Heart right ventricle (tissue), 16 donors: ENCODE results near the gene CIPC. TPM values are rescaled to one million over a fixed set of nuclear protein-coding genes. Genes with fewer than 3 reads are reported as not detected.

Experiments used
- ATAC-seq, 8 donors: fragments of 200-7000 bp; cut with Tn5 transposase; one replicate each; pipeline ENCODE4 v1.9.1; 2020; ENCODE audit warnings: mild to moderate bottlenecking in 8 of 8, moderate library complexity in 8 of 8, moderate number of reproducible peaks in 1 of 8
- DNase-seq, 2 donors: peaks; one replicate each; pipeline ENCODE4 v3.0.0-alpha.2; 2020
- H3K27ac ChIP-seq, 10 donors: fragments of 200-600 bp; sonication (generic) in 2 of 10; one replicate each; pipeline versions ENCODE4 v1.5.0 to v1.8.0; 2020 to 2022; ENCODE audit warnings: mild to moderate bottlenecking in 3 of 10
- H3K27me3 ChIP-seq, 7 donors: fragments of 200-600 bp; one replicate each; pipeline ENCODE4 v1.8.0; 2021 to 2022; ENCODE audit warnings: mild to moderate bottlenecking in 2 of 7
- H3K36me3 ChIP-seq, 9 donors: fragments of 200-600 bp; sonication (generic) in 1 of 9; one replicate each; pipeline versions ENCODE4 v1.5.0 to v1.8.0; 2020 to 2022; ENCODE audit warnings: mild to moderate bottlenecking in 2 of 9
- H3K4me1 ChIP-seq, 9 donors: fragments of 200-600 bp; sonication (generic) in 1 of 9; one replicate each; pipeline versions ENCODE4 v1.5.0 to v1.8.0; 2020 to 2022; ENCODE audit warnings: mild to moderate bottlenecking in 4 of 9
- H3K4me3 ChIP-seq, 10 donors: fragments of 200-600 bp; sonication (generic) in 2 of 10; one replicate each; pipeline versions ENCODE4 v1.5.0 to v1.8.0; 2020 to 2022; ENCODE audit warnings: mild to moderate bottlenecking in 7 of 10, moderate library complexity in 2 of 10
- H3K9me3 ChIP-seq, 11 donors: fragments of 200-600 bp in 10 of 11; sonication (generic) in 2 of 11; one replicate each; pipeline versions ENCODE4 v1.5.0 to v1.8.0; 2013 to 2022; ENCODE audit warnings: mild to moderate bottlenecking in 2 of 11, control low read depth in 1 of 11, moderate library complexity in 1 of 11
- WGBS, 2 donors: extraction: QIAGEN DNeasy Blood & Tissue Kit; methylation state at CpG; one replicate each; pipeline ENCODE4 v1.1.7; 2013; ENCODE audit warnings: inconsistent platforms in 1 of 2; 5-methylcytosine and 5-hydroxymethylcytosine counted together
- intact Hi-C, 10 donors: fragments of 100-400 bp; cut with DNase I; formaldehyde crosslinking; loops; one replicate each; pipeline versions ENCODE4 v1.11.1 to v1.14.2; 2022
- polyA plus RNA-seq, 2 donors: library from polyadenylated mRNA; stranded (reverse); fragments of 200-250 nt; gene quantifications; one replicate each; pipeline ENCODE4 v1.2.3, GENCODE V29; 2013
- total RNA-seq, 10 donors: library from RNA; stranded (reverse); fragmentation: NEBNext Ultra II Directional in 3 of 10; extraction: Animal tissue kit (Norgen Biotek cat#: 25700) in 3 of 10; gene quantifications; one replicate each; pipeline versions ENCODE4 v1.2.1 to v1.2.4, GENCODE V29; 2021 to 2023
- TF ChIP-seq, protein P1 (sequence below), 9 donors: fragments of 200-600 bp; sonication (generic) in 2 of 9; IDR thresholded peaks; one replicate each; pipeline versions ENCODE4 v1.5.0 to v1.8.0; 2021 to 2022; ENCODE audit warnings: antibody characterized with exemption in 9 of 9, mild to moderate bottlenecking in 5 of 9, moderate library complexity in 1 of 9
- donor health status: Arrhythmogenic right ventricular cardiomyopathy.
- donor health status: ischemic (EF 13 %, LVEDD 7.1; RV severe dilation, severe dysfunction).
- donor health status: healthy with polysubstance abuse.
- donor health status: DM: no; HTN: yes; CAD: no.
- donor health status: DM: no; HTN: no; CAD: no.
- donor health status: ischemic (EF 25% LVEDD 6.9; RV normal size, moderate dysfunction).
- donor health status: ischemic (EF 25% LVEDD 5.7; RV mildly dilated, moderate dysfunction).
- donor health status: healthy.
- donor health status: DM: yes; HTN: yes; CAD: no.
- donor health status: Ischemic cardiomyopathy.
- donor health status: ischemic (EF 35%, LVEDD 5.7; RV mildly dilated, moderate dysfunction).
- donor health status: nonischemic (EF 11% LVEDD 7.7; RV severe dilation, severe dysfunction).
- donor health status: DM: yes; HTN: yes; CAD: no.
- donor health status: PGD.
- donor health status: ischemic (EF 29% LVEDD 5.4; RV normal size, mild dysfunction).
- donor health status: nonischemic (EF 23%, LVEDD 6.1; RV moderate dilation, normal function).

Gene CIPC
- total and polyA plus RNA-seq, 12 donors, result 9.4 to 93.8 (median 62.5) TPM

DNA sequence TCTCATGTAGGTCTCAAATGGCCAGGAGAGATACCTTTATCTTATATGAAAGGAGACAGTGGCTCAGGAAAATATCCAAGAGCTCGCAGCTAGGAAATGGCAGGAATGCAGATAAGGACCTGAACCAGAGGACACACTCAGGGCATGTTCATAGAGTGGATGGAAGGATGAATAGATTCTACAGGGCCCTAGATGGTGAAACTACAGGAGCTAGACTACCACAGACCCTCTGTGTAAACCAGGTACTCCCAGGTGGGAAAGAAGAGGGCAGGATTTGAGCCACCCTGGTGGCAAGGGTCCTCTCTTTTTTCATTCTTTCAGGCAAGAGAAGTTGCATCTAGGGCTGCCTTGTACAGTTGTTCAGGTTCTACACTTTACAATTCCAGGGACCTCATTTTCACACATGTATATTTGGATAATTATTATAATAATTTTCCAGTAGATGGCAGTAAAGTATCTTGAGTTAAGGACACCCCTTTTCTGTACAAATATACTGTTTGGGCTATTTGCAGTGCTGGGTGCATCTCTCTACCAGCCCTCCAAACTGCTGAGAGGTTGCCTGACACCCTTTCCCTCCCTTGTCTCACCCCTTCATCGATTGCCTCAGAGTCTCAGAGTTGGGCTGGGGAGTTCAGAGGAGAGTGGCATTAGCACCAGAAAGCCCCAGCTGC, 54.0 kb downstream of the CIPC start:
- Histone ChIP-seq H3K27ac (no peak overlapping the region), H3K4me3 (no peak overlapping the region), H3K4me1 (peaks cover 0 to 14% (median 0%) of the 10 kb centered on the region in 9 donors), H3K36me3 (no peaks in the 10 kb centered on the region), H3K27me3 (peaks cover 0 to 45% (median 32%) of the 10 kb centered on the region in 7 donors), H3K9me3 (no peaks in the 10 kb centered on the region)
- WGBS, 2 donors, result 12 to 27% methylated on average over 2 of the region's 2 CpGs
- ATAC-seq (peak in 4 of 8 donors; percentile 25 to 57 (median 45)), DNase-seq (no peak)
- TF ChIP-seq, protein P1, sequence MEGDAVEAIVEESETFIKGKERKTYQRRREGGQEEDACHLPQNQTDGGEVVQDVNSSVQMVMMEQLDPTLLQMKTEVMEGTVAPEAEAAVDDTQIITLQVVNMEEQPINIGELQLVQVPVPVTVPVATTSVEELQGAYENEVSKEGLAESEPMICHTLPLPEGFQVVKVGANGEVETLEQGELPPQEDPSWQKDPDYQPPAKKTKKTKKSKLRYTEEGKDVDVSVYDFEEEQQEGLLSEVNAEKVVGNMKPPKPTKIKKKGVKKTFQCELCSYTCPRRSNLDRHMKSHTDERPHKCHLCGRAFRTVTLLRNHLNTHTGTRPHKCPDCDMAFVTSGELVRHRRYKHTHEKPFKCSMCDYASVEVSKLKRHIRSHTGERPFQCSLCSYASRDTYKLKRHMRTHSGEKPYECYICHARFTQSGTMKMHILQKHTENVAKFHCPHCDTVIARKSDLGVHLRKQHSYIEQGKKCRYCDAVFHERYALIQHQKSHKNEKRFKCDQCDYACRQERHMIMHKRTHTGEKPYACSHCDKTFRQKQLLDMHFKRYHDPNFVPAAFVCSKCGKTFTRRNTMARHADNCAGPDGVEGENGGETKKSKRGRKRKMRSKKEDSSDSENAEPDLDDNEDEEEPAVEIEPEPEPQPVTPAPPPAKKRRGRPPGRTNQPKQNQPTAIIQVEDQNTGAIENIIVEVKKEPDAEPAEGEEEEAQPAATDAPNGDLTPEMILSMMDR (IDR thresholded peaks at IDR 0.05), result peak in 5 of 9 donors; percentile 26 to 42 (median 31)
- intact Hi-C loops, result loop anchor here (1.0 to 10.0 kb wide), 7 partner anchors 153 to 393 kb away; no protein-coding TSS in a partner anchor

DNA sequence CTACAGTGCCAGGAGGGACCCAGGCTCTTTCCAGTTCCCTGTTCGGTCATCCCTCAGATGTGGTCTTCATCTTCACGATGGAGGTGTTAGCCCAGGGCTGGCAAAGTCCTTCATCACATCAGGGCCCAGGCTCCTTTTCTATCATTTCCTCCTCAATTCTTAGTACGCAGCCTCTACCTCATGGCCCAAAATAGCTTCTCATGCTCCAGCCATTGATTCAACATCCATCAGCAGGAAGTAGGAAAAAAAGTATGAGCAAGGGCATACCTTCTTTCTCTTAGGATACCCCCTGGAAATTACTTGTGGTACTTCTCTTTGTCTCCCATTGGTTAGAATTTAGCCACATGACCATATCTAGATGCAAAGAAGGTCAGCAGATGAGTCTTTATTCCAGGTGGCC, 55.7 kb downstream of the CIPC start:
- peaks cover 0 to 50% (median 33%) of the 10 kb centered on the region in 7 donors for H3K27me3 ChIP-seq

DNA sequence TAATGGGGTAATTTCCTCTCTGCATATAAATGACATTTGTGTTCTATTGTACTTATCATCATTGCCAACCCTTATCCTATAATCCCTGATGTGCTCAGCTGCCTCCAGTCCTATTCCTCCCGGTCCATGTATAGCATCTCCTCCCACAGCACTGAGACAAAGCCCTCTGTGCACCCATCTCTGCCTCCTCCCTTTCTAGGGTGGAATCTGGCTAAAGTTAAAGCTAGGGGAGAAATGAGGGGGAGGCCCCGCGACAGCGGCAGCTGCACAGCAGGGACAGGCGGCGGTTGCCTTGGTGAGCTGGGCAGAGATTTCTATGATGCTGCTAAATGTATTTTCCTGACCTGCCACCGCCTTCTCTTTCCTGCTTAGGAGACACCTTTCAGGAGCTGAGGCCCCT, 56.4 kb downstream of the CIPC start:
- TF ChIP-seq, protein P1 (IDR thresholded peaks at IDR 0.05), result no peak
- intact Hi-C loops, result loop anchor here in 9 of 10 donors (5.0 to 10.0 kb wide), 5 partner anchors 150 to 390 kb away; no protein-coding TSS in a partner anchor
- WGBS, 2 donors, result 47 to 63% methylated on average over 7 of the region's 7 CpGs
- no peak overlapping the region for H3K4me3 ChIP-seq
- H3K27ac ChIP-seq, result no peak overlapping the region
- DNase-seq (no peak), ATAC-seq (no peak)
- H3K4me1 ChIP-seq, result peaks cover 0 to 22% (median 4%) of the 10 kb centered on the region in 9 donors
- no peaks in the 10 kb centered on the region for H3K9me3 ChIP-seq
- no peaks in the 10 kb centered on the region for H3K36me3 ChIP-seq
- H3K27me3 ChIP-seq, result peaks cover 0 to 56% (median 33%) of the 10 kb centered on the region in 7 donors

More for the DNA sequence above, 55.7 kb downstream of the CIPC start:
- TF ChIP-seq, protein P1 (IDR thresholded peaks at IDR 0.05), result no peak
- H3K4me1 ChIP-seq, result peaks cover 0 to 22% (median 4%) of the 10 kb centered on the region in 9 donors
- DNase-seq (no peak), ATAC-seq (no peak)
- WGBS, 2 donors, result 90 to 93% methylated on average over 3 of the region's 3 CpGs
- no peaks in the 10 kb centered on the region for H3K36me3 ChIP-seq
- no peak overlapping the region for H3K27ac ChIP-seq
- no peaks in the 10 kb centered on the region for H3K9me3 ChIP-seq
- no peak overlapping the region for H3K4me3 ChIP-seq
- intact Hi-C loops, result loop anchor here in 9 of 10 donors (2.0 to 10.0 kb wide), 6 partner anchors 151 to 391 kb away; no protein-coding TSS in a partner anchor

DNA sequence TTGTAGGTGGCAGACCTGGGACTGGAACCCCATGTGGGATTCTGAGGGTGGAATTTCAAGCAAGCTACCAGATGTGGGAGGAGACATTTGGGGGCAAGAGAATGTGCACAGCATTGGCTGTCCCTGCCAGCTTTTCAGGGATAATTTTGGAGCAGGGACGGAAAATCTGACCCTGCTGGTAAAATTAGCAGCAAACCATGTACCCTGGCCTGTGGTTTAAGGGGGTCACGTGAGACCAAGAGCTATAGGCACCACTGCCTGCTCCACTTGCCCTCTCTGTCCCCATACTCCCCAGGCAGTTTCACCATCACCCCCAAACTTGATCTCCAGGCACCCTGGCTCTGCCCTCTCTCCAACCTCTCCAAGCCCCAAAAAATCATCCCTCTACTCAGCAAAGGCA, 57.0 kb downstream of the CIPC start:
- 34 to 43% methylated on average over 2 of the region's 2 CpGs for WGBS, 2 donors
- Histone ChIP-seq H3K9me3 (no peaks in the 10 kb centered on the region), H3K27me3 (peaks cover 0 to 56% (median 33%) of the 10 kb centered on the region in 7 donors), H3K27ac (no peak overlapping the region), H3K4me3 (no peak overlapping the region), H3K36me3 (no peaks in the 10 kb centered on the region), H3K4me1 (peaks cover 0 to 22% (median 4%) of the 10 kb centered on the region in 9 donors)
- TF ChIP-seq, protein P1 (IDR thresholded peaks at IDR 0.05), result no peak
- intact Hi-C loops, result loop anchor here in 3 of 10 donors (10.0 kb wide), 3 partner anchors 150 to 390 kb away; no protein-coding TSS in a partner anchor
- DNase-seq, result no peak
- peak in 4 of 8 donors; percentile 19 to 67 (median 58) for ATAC-seq
